Stimulated activated CD8-positive, alpha-beta memory T cell treated with anti-CD3 and anti-CD28 coated beads, Interleukin-15, amount 100 ng/mL, for 48 hours (primary cell): Measurements from ENCODE around the gene RGS9.
"Not testable (repeated sequence)": the region's sequence is repeated elsewhere in the genome, so short reads cannot be mapped to it uniquely, and the experiment has no call there.

Experiments
- DNase-seq, 2 donors: peaks; one replicate each; pipeline ENCODE4 v3.0.0-alpha.2; 2020; ENCODE audit warnings: low read depth in 2 of 2

Gene RGS9

GRCh38 chr17:65137021-65137939, at the start of gene RGS9:
TSS of gene RGS9 (plus strand) at chr17:65137370. CDS start at chr17:65137541, 171 bp downstream.
- DNase-seq = peak; percentile 76 to 78

DNA sequence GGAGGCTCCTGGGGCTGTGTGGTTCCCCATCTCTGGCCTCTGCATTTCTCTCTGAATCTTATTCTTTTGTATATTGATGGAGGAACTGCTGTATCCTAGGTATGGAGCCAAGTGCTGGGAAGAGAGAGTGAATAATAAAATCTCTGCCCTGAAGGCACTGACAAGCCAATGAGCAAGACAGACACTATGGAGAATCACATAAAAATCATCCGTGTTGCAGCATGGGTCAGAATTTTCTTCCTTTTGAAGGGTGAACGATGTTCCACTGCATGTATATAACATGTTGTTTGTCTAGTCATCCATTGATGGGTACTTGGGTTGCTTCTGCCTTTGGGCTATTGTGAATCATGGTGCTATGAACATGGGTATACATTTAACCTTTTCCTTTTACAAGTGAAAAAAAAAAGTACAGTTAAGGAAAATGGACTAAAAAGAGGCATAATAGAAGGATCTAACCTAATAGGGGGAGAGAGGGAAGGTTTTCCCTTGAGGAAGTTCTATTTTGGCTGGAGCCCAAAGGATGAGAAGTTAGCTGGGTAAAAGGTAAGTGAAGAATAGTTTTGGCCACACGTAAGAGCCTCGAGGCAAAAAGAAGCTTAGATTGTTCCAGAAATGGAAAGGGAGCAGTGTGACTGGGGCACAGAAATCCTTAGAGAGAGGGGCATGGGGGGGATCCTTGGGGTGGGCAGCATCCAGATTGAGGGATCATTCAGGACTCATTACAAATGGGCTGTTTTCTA, 48.4 kb upstream of the RGS9 start:
- no peak for DNase-seq

- no peak for DNase-seq
These were observed 44.9 kb upstream of the RGS9 start for GRCh38 chr17:65092262-65092661.

DNA sequence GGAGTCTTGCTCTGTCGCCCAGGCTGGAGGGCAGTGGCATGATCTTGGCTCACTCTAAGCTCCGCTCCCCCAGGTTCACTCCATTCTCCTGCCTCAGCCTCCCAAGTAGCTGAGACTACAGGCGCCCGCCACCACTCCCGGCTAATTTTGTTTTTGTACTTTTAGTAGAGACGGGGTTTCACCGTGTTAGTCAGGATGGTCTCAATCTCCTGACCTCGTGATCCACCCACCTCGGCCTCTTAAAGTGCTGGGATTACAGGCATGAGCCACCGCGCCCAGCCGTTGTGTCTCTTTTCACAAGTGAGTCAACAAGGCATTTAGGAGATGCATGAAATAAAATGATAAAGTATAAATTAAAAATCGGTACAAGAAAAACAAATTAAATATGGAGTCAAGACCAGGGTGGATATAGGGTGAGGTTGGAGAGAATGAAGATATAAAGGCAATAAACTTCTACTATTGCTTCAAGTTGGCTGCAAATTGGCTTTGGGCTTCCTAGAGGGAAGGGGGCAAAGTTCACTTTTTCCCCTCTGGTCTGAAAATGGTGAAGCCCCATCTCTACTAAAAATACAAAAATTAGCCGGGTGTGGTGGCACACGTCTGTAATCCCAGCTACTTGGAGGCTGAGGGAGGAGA, 44.3 kb upstream of the RGS9 start:
- not testable (repeated sequence) for DNase-seq

DNA sequence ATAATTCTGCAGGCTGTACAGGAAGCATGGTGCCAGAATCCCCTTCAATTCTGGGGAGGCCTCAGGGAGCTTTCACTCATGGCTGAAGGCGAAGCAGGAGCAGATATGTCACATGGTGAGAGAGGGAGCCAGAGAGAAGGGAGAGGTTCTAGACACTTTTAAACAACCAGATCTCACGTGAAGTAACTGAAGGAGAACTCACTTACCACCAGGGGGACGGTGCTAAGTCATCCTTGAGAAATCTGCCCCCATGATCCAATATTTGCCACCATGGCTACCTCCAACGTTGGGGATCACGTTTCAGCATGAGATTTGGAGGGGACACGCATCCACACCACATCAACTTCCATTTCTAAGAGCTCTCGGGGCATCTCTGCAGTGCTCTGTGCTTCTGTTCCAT, 43.2 kb upstream of the RGS9 start:
- no peak for DNase-seq

GRCh38 chr17:65095465-65095864, 41.7 kb upstream of the RGS9 start:
- no peak for DNase-seq

- not testable (repeated sequence) for DNase-seq
These were observed 40.8 kb upstream of the RGS9 start for GRCh38 chr17:65096382-65096781.

GRCh38 chr17:65097110-65097509, 40.1 kb upstream of the RGS9 start:
- no peak for DNase-seq

DNA sequence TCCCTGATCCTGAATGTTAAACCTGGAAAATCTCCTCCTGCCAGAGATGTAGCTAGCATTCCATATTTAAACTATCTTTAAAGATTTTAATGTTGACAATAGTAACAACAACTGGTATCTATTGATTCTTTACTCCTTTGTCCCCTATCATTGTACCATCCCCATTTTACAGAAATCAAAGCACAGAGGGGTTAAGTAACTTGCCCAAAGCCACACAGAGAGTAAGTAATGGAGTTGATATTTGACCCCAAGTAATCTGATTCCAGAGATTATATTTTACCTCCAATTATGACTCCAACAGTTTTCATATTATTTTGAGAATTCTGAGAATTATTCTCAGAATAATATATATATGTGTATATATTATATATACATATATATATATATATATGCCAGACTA, 37.7 kb upstream of the RGS9 start:
- DNase-seq = no peak

DNA sequence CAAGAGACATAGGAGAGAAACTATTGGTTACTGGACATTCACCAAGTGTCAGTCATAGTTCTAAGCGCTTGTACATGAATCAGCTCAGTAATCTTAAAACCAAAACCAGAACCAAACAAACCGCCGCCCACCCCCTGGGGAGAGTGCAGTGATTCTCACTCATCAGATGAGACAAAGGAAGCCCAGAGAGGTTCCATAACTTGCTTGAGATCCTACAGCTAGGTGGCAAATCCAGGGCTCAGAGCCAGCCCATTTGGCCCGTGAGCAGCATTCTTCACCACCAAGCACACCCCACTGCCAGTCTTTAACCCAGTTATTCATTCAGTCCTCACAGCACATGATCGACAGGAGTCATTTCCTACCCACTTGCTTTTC, 37.2 kb upstream of the RGS9 start:
- peak; percentile 70 to 78 for DNase-seq

GRCh38 chr17:65100316-65101140, 36.6 kb upstream of the RGS9 start:
- DNase-seq = peak; percentile 62 to 72

GRCh38 chr17:65101371-65101770, 35.8 kb upstream of the RGS9 start:
- no peak for DNase-seq

GRCh38 chr17:65102235-65102634, 34.9 kb upstream of the RGS9 start:
- DNase-seq = no peak

GRCh38 chr17:65102788-65103187, 34.4 kb upstream of the RGS9 start:
- DNase-seq = no peak

- DNase-seq = no peak
These were observed 33.7 kb upstream of the RGS9 start for GRCh38 chr17:65103431-65103830.

GRCh38 chr17:65103896-65104295, 33.3 kb upstream of the RGS9 start:
- no peak for DNase-seq

DNA sequence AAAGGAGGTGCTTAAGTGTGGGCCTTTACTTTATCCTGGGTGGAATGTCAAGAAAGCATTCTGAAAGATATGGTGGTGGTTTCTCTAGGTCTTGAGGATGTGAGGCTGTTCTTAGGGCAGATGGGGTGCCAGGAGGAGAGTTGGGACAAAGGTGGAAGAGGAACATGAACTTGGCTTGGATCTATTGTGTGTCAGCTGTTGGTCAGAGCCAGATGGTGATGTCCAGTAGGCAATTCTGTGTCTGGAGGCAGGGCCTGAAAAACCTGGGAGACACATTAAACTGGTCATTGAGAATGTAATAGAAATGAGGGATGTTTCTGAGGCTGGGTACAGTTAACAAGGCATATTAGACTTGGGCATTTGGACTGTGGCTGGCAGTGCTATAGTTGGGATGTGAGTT, 32.6 kb upstream of the RGS9 start:
- DNase-seq = no peak

DNA sequence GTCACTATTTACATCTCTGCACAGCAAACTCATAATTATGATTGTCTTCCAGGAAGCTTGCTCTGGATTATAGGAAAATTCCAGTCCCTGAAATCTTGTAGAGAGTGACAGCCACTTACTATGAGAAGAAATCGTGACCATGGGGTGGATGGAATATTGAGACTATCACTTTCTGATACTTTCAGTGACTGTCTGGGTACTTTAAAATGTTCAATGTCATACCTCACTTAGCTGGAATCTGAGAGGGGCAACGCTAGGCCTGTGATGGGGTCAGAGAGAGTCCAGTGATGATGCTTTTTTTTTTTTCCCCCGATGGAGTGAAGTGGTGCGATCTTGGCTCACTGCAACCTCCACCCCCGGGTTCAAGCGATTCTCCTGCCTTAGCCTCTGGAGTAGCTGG, 32.2 kb upstream of the RGS9 start:
- DNase-seq = no peak

- no peak for DNase-seq
These were observed 29.0 kb upstream of the RGS9 start for GRCh38 chr17:65108152-65108551.

GRCh38 chr17:65109543-65109942, 27.6 kb upstream of the RGS9 start:
- DNase-seq = no peak

GRCh38 chr17:65109990-65110680, 27.0 kb upstream of the RGS9 start:
- no peak for DNase-seq
